Right cardiac atrium (tissue), 5 donors: ENCODE data around the gene CBLN3. TPM values are rescaled to one million over a fixed set of nuclear protein-coding genes. Genes with fewer than 3 reads are reported as not detected.
A peak's percentile ranks its signal among the peaks of the same experiment; 100 is the strongest.

Experiments used
- ATAC-seq, 2 donors: fragments of 200-7000 bp; cut with Tn5 transposase; one replicate each; pipeline versions ENCODE4 v1.8.0 to v1.9.1; 2020; ENCODE audit warnings: moderate library complexity in 2 of 2, mild to moderate bottlenecking in 1 of 2
- DNase-seq, 3 donors: peaks; one replicate each; pipeline ENCODE4 v3.0.0-alpha.2; 2020
- H3K27ac ChIP-seq: one replicate; pipeline ENCODE4 v1.5.1; 2013; ENCODE audit warnings: mild to moderate bottlenecking, low read length, control low read depth, moderate library complexity
- H3K27me3 ChIP-seq: one replicate; pipeline ENCODE4 v1.6.1; 2013; ENCODE audit not compliant: control insufficient read depth, insufficient read depth
- H3K4me1 ChIP-seq: one replicate; pipeline ENCODE4 v1.6.1; 2013; ENCODE audit warnings: low read length; ENCODE audit not compliant: control insufficient read depth, insufficient read depth
- H3K4me3 ChIP-seq: one replicate; pipeline ENCODE4 v1.5.1; 2013; ENCODE audit warnings: low read length, control low read depth
- H3K9me3 ChIP-seq: one replicate; pipeline ENCODE4 v1.6.1; 2013; ENCODE audit warnings: low read length; ENCODE audit not compliant: control insufficient read depth
- WGBS: extraction: QIAGEN DNeasy Blood & Tissue Kit; methylation state at CpG from one replicate; pipeline ENCODE4 v1.1.7; 2013; 5-methylcytosine and 5-hydroxymethylcytosine counted together
- intact Hi-C, 4 donors: fragments of 100-400 bp; cut with DNase I; formaldehyde crosslinking; loops; one replicate each; pipeline versions ENCODE4 v1.11.0 to v1.14.0; 2022 to 2023
- polyA plus RNA-seq: library from polyadenylated mRNA; stranded (reverse); fragments of 200-250 nt; gene quantifications from one replicate; pipeline ENCODE4 v1.2.3, GENCODE V29; 2013
- total RNA-seq, 4 donors: library from RNA; stranded (reverse); fragmentation: NEBNext Ultra II Directional; extraction: Animal tissue kit (Norgen Biotek cat#: 25700); gene quantifications; one replicate each; pipeline ENCODE4 v1.2.1, GENCODE V29; 2021
- donor health status: healthy with polysubstance abuse.
- donor health status: DM: no; HTN: yes; CAD: no.
- donor health status: DM: no; HTN: no; CAD: no.
- donor health status: DM: no; HTN: yes; CAD: no; lungs with severe emphysema.
- donor health status: DM: yes; HTN: yes; CAD: no.

Gene CBLN3
- total and polyA plus RNA-seq, 5 donors: 1.3 to 3.1 (median 2.5) TPM

- no peak overlapping the region for H3K4me3 ChIP-seq
- H3K4me1 ChIP-seq: peaks cover 3% of the 10 kb centered on the region
- H3K27me3 ChIP-seq: no peaks in the 10 kb centered on the region
- 72% methylated on average over 16 of the region's 16 CpGs for WGBS
- ATAC-seq (peak; percentile 25 to 51), DNase-seq (peak in 1 of 3 donors; percentile 42)
- intact Hi-C loops: loop anchor here in 1 of 4 donors (5.0 kb wide), 1 partner anchor 44 kb away; the partner anchor contains the start of gene NFATC4
- H3K27ac ChIP-seq: no peak overlapping the region
- no peaks in the 10 kb centered on the region for H3K9me3 ChIP-seq
Measured at GRCh38 chr14:24411443-24412389, 17.8 kb downstream of the CBLN3 start.

- Histone ChIP-seq H3K9me3 (no peaks in the 10 kb centered on the region), H3K27me3 (no peaks in the 10 kb centered on the region), H3K4me1 (peaks cover 3% of the 10 kb centered on the region), H3K4me3 (no peak overlapping the region), H3K27ac (no peak overlapping the region)
- DNase-seq (peak in 1 of 3 donors; percentile 47), ATAC-seq (no peak)
- 94% methylated on average over 10 of the region's 10 CpGs for WGBS
- intact Hi-C loops: loop anchor here in 1 of 4 donors (5.0 kb wide), 1 partner anchor 43 kb away; the partner anchor contains the start of gene NFATC4
Measured at GRCh38 chr14:24409956-24410355, 19.5 kb downstream of the CBLN3 start.

GRCh38 chr14:24409192-24409591 lies 20.3 kb downstream of the CBLN3 start:
- Histone ChIP-seq H3K27me3 (no peaks in the 10 kb centered on the region), H3K4me1 (peaks cover 3% of the 10 kb centered on the region), H3K4me3 (no peak overlapping the region), H3K9me3 (no peaks in the 10 kb centered on the region), H3K27ac (no peak overlapping the region)
- WGBS: 77% methylated on average over 6 of the region's 6 CpGs
- DNase-seq: no peak
- intact Hi-C loops: no loop called here
- ATAC-seq: no peak

- WGBS: 47% methylated on average over 3 of the region's 3 CpGs
- DNase-seq (peak in 1 of 3 donors; percentile 51), ATAC-seq (no peak)
- no peaks in the 10 kb centered on the region for H3K27me3 ChIP-seq
- H3K4me3 ChIP-seq: no peak overlapping the region
- no peak overlapping the region for H3K27ac ChIP-seq
- peaks cover 3% of the 10 kb centered on the region for H3K4me1 ChIP-seq
- H3K9me3 ChIP-seq: no peaks in the 10 kb centered on the region
- intact Hi-C loops: no loop called here
Measured at GRCh38 chr14:24408764-24409163, 20.7 kb downstream of the CBLN3 start.

GRCh38 chr14:24407608-24408325 lies 21.7 kb downstream of the CBLN3 start:
- 94% methylated on average over 18 of the region's 18 CpGs for WGBS
- intact Hi-C loops: no loop called here
- H3K4me1 ChIP-seq: peaks cover 5% of the 10 kb centered on the region

GRCh38 chr14:24406416-24406815 lies 23.1 kb downstream of the CBLN3 start:
- WGBS: 95% methylated on average over 6 of the region's 6 CpGs
- Histone ChIP-seq H3K27ac (no peak overlapping the region), H3K4me3 (no peak overlapping the region)

More at GRCh38 chr14:24407608-24408325, 21.7 kb downstream of the CBLN3 start:
- Histone ChIP-seq H3K27ac (no peak overlapping the region), H3K9me3 (no peaks in the 10 kb centered on the region), H3K27me3 (no peaks in the 10 kb centered on the region), H3K4me3 (no peak overlapping the region)
- no peak for DNase-seq
- no peak for ATAC-seq

GRCh38 chr14:24404814-24405213 lies 24.7 kb downstream of the CBLN3 start:
- Histone ChIP-seq H3K9me3 (no peaks in the 10 kb centered on the region), H3K27ac (no peak overlapping the region), H3K4me3 (no peak overlapping the region), H3K4me1 (peaks cover 17% of the 10 kb centered on the region), H3K27me3 (no peaks in the 10 kb centered on the region)
- DNase-seq (no peak), ATAC-seq (no peak)
- intact Hi-C loops: no loop called here
- WGBS: 55% methylated on average over 4 of the region's 4 CpGs

More at GRCh38 chr14:24406416-24406815, 23.1 kb downstream of the CBLN3 start:
- intact Hi-C loops: no loop called here
- H3K27me3 ChIP-seq: no peaks in the 10 kb centered on the region
- no peak for ATAC-seq
- no peak for DNase-seq
- peaks cover 7% of the 10 kb centered on the region for H3K4me1 ChIP-seq
- H3K9me3 ChIP-seq: no peaks in the 10 kb centered on the region

GRCh38 chr14:24403294-24403998 lies 26.0 kb downstream of the CBLN3 start:
- DNase-seq: peak in 1 of 3 donors; percentile 58
- Histone ChIP-seq H3K27ac (no peak overlapping the region), H3K4me3 (no peak overlapping the region)

GRCh38 chr14:24401810-24402702 lies 27.4 kb downstream of the CBLN3 start:
- 53% methylated on average over 9 of the region's 9 CpGs for WGBS
- no peak overlapping the region for H3K4me3 ChIP-seq
- ATAC-seq (no peak), DNase-seq (peak in 1 of 3 donors; percentile 53)
- no peaks in the 10 kb centered on the region for H3K27me3 ChIP-seq
- intact Hi-C loops: no loop called here
- no peak overlapping the region for H3K27ac ChIP-seq
- peaks cover 18% of the 10 kb centered on the region for H3K4me1 ChIP-seq
- no peaks in the 10 kb centered on the region for H3K9me3 ChIP-seq

More at GRCh38 chr14:24403294-24403998, 26.0 kb downstream of the CBLN3 start:
- intact Hi-C loops: no loop called here
- ATAC-seq: peak in 1 of 2 donors; percentile 3
- 35% methylated on average over 7 of the region's 7 CpGs for WGBS
- Histone ChIP-seq H3K9me3 (no peaks in the 10 kb centered on the region), H3K4me1 (peaks cover 17% of the 10 kb centered on the region), H3K27me3 (no peaks in the 10 kb centered on the region)
